HCT116 (cell line): ENCODE data around the gene COG5. TPM values are rescaled to one million over a fixed set of nuclear protein-coding genes. Genes with fewer than 3 reads are reported as not detected.

ENCODE experiments used
- ATAC-seq: fragments of 200-7000 bp; cut with Tn5 transposase; 2 replicates; pipeline ENCODE4 v1.9.1; 2020; ENCODE audit warnings: mild to moderate bottlenecking, moderate library complexity
- BruUV-seq: library from RNA; stranded (reverse); fragments of 400-500 nt; replicated peaks from 2 replicates; lab custom pipeline; 2021; lab: Mats Ljungman, UMichigan
- CTCF ChIA-PET: fragments of 300-600 bp; sonication (Branson Sonifier 250); formaldehyde crosslinking; loops from one replicate; lab custom pipeline; 2021; ENCODE audit warnings: antibody characterized with exemption; lab: Charles Lee
- POLR2A ChIA-PET: fragments of 300-600, 350-600 bp; sonication (Branson Sonifier 250); formaldehyde crosslinking; loops from one replicate; lab custom pipeline; 2021; ENCODE audit warnings: antibody characterized with exemption; lab: Charles Lee
- RAD21 ChIA-PET, 2 experiments: fragments of 300-600 bp; sonication (Branson Sonifier 250); formaldehyde crosslinking; loops; one replicate each; lab custom pipeline; 2023; ENCODE audit warnings: low total read pairs in 2 of 2; ENCODE audit not compliant: uncharacterized antibody in 2 of 2, unreplicated experiment in 2 of 2, low non-redundant PET in 1 of 2; lab: Charles Lee
- DNase-seq: peaks from one replicate; pipeline ENCODE4 v3.0.0-alpha.2; 2010; ENCODE audit warnings: low read depth, low spot score
- H2AFZ ChIP-seq: fragments of 200-600 bp; shearing (Covaris generic), sonication (generic); 2 replicates; pipeline ENCODE4 v1.6.1; 2017; ENCODE audit warnings: low read depth, mixed run types, mixed read lengths, antibody characterized with exemption, low read length; ENCODE audit not compliant: poor library complexity, severe bottlenecking
- H3K27ac ChIP-seq: 2 replicates; pipeline ENCODE4 v1.5.1; 2012; ENCODE audit warnings: low read depth, low read length
- H3K27me3 ChIP-seq: fragments of 200-600 bp; sonication (generic); 2 replicates; pipeline ENCODE4 v1.6.1; 2016; ENCODE audit warnings: mixed run types, low read length, mixed read lengths; ENCODE audit not compliant: insufficient read depth
- H3K36me3 ChIP-seq, 2 experiments: fragments of 200-500 bp in 1 of 2; fragments of 200-600 bp in 1 of 2; sonication (Bioruptor generic) in 1 of 2; sonication (generic) in 1 of 2; 2 replicates each; pipeline versions ENCODE4 v1.5.1 to v1.6.1; 2014 to 2016; ENCODE audit warnings: low read length in 2 of 2, inconsistent platforms in 1 of 2, mixed read lengths in 1 of 2, mixed run types in 1 of 2; ENCODE audit not compliant: insufficient read depth in 2 of 2, control insufficient read depth in 1 of 2
- H3K4me1 ChIP-seq, 2 experiments: fragments of 200-600 bp in 1 of 2; sonication (generic) in 1 of 2; 2 replicates each; pipeline versions ENCODE4 v1.5.1 to v1.6.1; 2012 to 2017; ENCODE audit warnings: low read length in 2 of 2, inconsistent platforms in 1 of 2, mild to moderate bottlenecking in 1 of 2, mixed read lengths in 1 of 2, mixed run types in 1 of 2, moderate library complexity in 1 of 2; ENCODE audit not compliant: insufficient read depth in 2 of 2, control insufficient read depth in 1 of 2
- H3K4me2 ChIP-seq: fragments of 200-600 bp; sonication (generic); 2 replicates; pipeline ENCODE4 v1.6.1; 2017; ENCODE audit warnings: mixed run types, low read length, mixed read lengths
- H3K4me3 ChIP-seq, 2 experiments: fragments of 200-600 bp in 1 of 2; sonication (generic) in 1 of 2; replicated peaks in 1 of 2; 2 replicates each; pipeline ENCODE4 v1.5.1; 2011 to 2016; ENCODE audit warnings: low read length in 2 of 2, control low read depth in 1 of 2, low read depth in 1 of 2, mild to moderate bottlenecking in 1 of 2, mixed read lengths in 1 of 2, mixed run types in 1 of 2
- H3K79me2 ChIP-seq: fragments of 200-600 bp; sonication (generic); 2 replicates; pipeline ENCODE4 v1.6.1; 2017; ENCODE audit warnings: mild to moderate bottlenecking, mixed run types, low read length, moderate library complexity, mixed read lengths; ENCODE audit not compliant: insufficient read depth
- H3K9ac ChIP-seq: fragments of 200-600 bp; sonication (generic); 2 replicates; pipeline ENCODE4 v1.6.1; 2016; ENCODE audit warnings: low read length, mixed read lengths
- H3K9me2 ChIP-seq: fragments of 200-600 bp; sonication (generic), shearing (Covaris generic); 2 replicates; pipeline ENCODE4 v1.6.1; 2017; ENCODE audit warnings: mixed run types, mild to moderate bottlenecking, moderate library complexity; ENCODE audit not compliant: insufficient read depth
- H3K9me3 ChIP-seq, 2 experiments: fragments of 200-500 bp in 1 of 2; fragments of 200-600 bp in 1 of 2; sonication (Bioruptor generic) in 1 of 2; sonication (generic) in 1 of 2; 2 replicates each; pipeline ENCODE4 v1.6.1; 2014 to 2017; ENCODE audit warnings: low read length in 2 of 2, mixed read lengths in 2 of 2, inconsistent platforms in 1 of 2, low read depth in 1 of 2, mild to moderate bottlenecking in 1 of 2, mixed run types in 1 of 2, moderate library complexity in 1 of 2; ENCODE audit not compliant: control insufficient read depth in 1 of 2, insufficient read depth in 1 of 2
- H4K20me1 ChIP-seq: fragments of 200-600 bp; sonication (generic), shearing (Covaris generic); 2 replicates; pipeline ENCODE4 v1.6.1; 2017; ENCODE audit warnings: mixed run types, mild to moderate bottlenecking, moderate library complexity; ENCODE audit not compliant: insufficient read depth
- ATF3 ChIP-seq: IDR thresholded peaks from 2 replicates; pipeline ENCODE4 v1.6.1; 2012
- CBX3 ChIP-seq: IDR thresholded peaks from 2 replicates; pipeline ENCODE4 v1.6.1; 2012; ENCODE audit warnings: low read depth
- CTCF ChIP-seq, 3 experiments: fragments of 200-600 bp in 1 of 3; sonication (generic) in 1 of 3; IDR thresholded peaks in 2 of 3; conservative IDR thresholded peaks in 1 of 3; 2 replicates each; pipeline ENCODE4 v1.5.1; 2012 to 2017; ENCODE audit warnings: low read depth in 2 of 3, low read length in 2 of 3, antibody characterized with exemption in 1 of 3, borderline replicate concordance in 1 of 3, control low read depth in 1 of 3, mild to moderate bottlenecking in 1 of 3, mixed read lengths in 1 of 3, mixed run types in 1 of 3, moderate library complexity in 1 of 3; ENCODE audit not compliant: insufficient read depth in 1 of 3
- ELF1 ChIP-seq: IDR thresholded peaks from 2 replicates; pipeline ENCODE4 v1.6.1; 2012; ENCODE audit warnings: low read depth, borderline replicate concordance
- POLR2AphosphoS5 ChIP-seq: IDR thresholded peaks from 2 replicates; pipeline ENCODE4 v1.6.1; 2011; ENCODE audit warnings: mild to moderate bottlenecking, low read depth, low read length, moderate library complexity
- RAD21 ChIP-seq: IDR thresholded peaks from 2 replicates; pipeline ENCODE4 v1.6.1; 2012; ENCODE audit warnings: low read depth, mild to moderate bottlenecking
- REST ChIP-seq: IDR thresholded peaks from 2 replicates; pipeline ENCODE4 v1.6.1; 2012; ENCODE audit warnings: low read depth
- SIN3A ChIP-seq: IDR thresholded peaks from 2 replicates; pipeline ENCODE4 v1.6.1; 2012; ENCODE audit warnings: low read depth
- TCF7L2 ChIP-seq: IDR thresholded peaks from 2 replicates; pipeline ENCODE4 v1.7.0; 2011; ENCODE audit warnings: borderline replicate concordance, inconsistent platforms; ENCODE audit not compliant: insufficient read depth, insufficient read length; ENCODE audit errors: extremely low read depth
- ZBTB33 ChIP-seq: IDR thresholded peaks from 2 replicates; pipeline ENCODE4 v1.6.1; 2011; ENCODE audit warnings: mild to moderate bottlenecking, low read length, moderate library complexity; ENCODE audit not compliant: insufficient replicate concordance; ENCODE audit errors: extremely low read depth
- ZFX ChIP-seq: fragments of 450-650 bp; IDR thresholded peaks from 2 replicates; pipeline ENCODE4 v1.6.1; 2017
- ZNF274 ChIP-seq: fragments of 200-500 bp; sonication (Bioruptor generic); IDR thresholded peaks from 2 replicates; pipeline ENCODE4 v1.6.1; 2014; ENCODE audit warnings: mild to moderate bottlenecking, low read depth, low read length, inconsistent platforms
- intact Hi-C: fragments of 100-400 bp; cut with micrococcal nuclease; formaldehyde crosslinking; loops from 2 replicates; pipeline ENCODE4 v1.10.0; 2022
- total RNA-seq: library from RNA; stranded (reverse); gene quantifications from one replicate; pipeline ENCODE4 v1.2.1, GENCODE V29; 2021; ENCODE audit not compliant: unreplicated experiment

Gene COG5
- total RNA-seq, 1 experiment from 2014 or later, result 30.7 TPM

- CTCF ChIA-PET, result no interaction called here
Observed at GRCh38 chr7:107392830-107393229, 170.9 kb downstream of the COG5 start.

GRCh38 chr7:107390916-107391315 lies 172.8 kb downstream of the COG5 start:
- RAD21 ChIA-PET, result no interaction called here
- H2AFZ ChIP-seq, result no peak overlapping the region
- H3K79me2 ChIP-seq, result no peaks in the 10 kb centered on the region
- DNase-seq (no peak), ATAC-seq (no peak)
- H3K4me1 ChIP-seq, result peaks cover 3 to 5% of the 10 kb centered on the region in 2 experiments
- no peak overlapping the region for H3K9ac ChIP-seq
- no peaks in the 10 kb centered on the region for H4K20me1 ChIP-seq
- intact Hi-C loops, result no loop called here
- H3K4me2 ChIP-seq, result no peak overlapping the region
- H3K9me2 ChIP-seq, result no peaks in the 10 kb centered on the region
- H3K27ac ChIP-seq, result no peak overlapping the region
- POLR2A ChIA-PET, result no interaction called here
- H3K36me3 ChIP-seq, result no peaks in the 10 kb centered on the region
- no peak overlapping the region for H3K4me3 ChIP-seq
- no peaks in the 10 kb centered on the region for H3K27me3 ChIP-seq
- no peaks in the 10 kb centered on the region for H3K9me3 ChIP-seq
- CTCF ChIA-PET, result no interaction called here
- no TSS peak for BruUV-seq
- no peak for TF ChIP-seq ZFX
- no peak for TF ChIP-seq TCF7L2
- no peak for TF ChIP-seq REST
- TF ChIP-seq CTCF (IDR thresholded peaks at IDR 0.05 in 2 of 3, conservative IDR thresholded peaks at IDR 0.05 in 1 of 3; ENCODE audit: borderline replicate concordance in 1 of 3, insufficient read depth in 1 of 3, low read depth in 2 of 3, low read length in 2 of 3), result no peak
- TF ChIP-seq CBX3, result no peak
- no peak for TF ChIP-seq ZNF274
- TF ChIP-seq SIN3A, result no peak
- no peak for TF ChIP-seq ATF3
- TF ChIP-seq POLR2AphosphoS5, result no peak
- no peak for TF ChIP-seq ELF1
- TF ChIP-seq ZBTB33, result no peak

More at GRCh38 chr7:107392830-107393229, 170.9 kb downstream of the COG5 start:
- RAD21 ChIA-PET, result no interaction called here
- no peak for TF ChIP-seq RAD21
- TF ChIP-seq ELF1, result no peak
- TF ChIP-seq TCF7L2, result no peak
- no peaks in the 10 kb centered on the region for H3K36me3 ChIP-seq
- H3K9me2 ChIP-seq, result no peaks in the 10 kb centered on the region
- ATAC-seq (no peak), DNase-seq (no peak)
- H3K27ac ChIP-seq, result no peak overlapping the region
- H3K79me2 ChIP-seq, result no peaks in the 10 kb centered on the region
- H3K9me3 ChIP-seq, result no peaks in the 10 kb centered on the region
- POLR2A ChIA-PET, result no interaction called here
- intact Hi-C loops, result no loop called here
- BruUV-seq, result no TSS peak
- H4K20me1 ChIP-seq, result no peaks in the 10 kb centered on the region
- no peak overlapping the region for H3K4me2 ChIP-seq
- peaks cover under 1 to 1% of the 10 kb centered on the region in 2 experiments; a peak in 3 of 4 replicates for H3K4me1 ChIP-seq
- no peak overlapping the region for H3K4me3 ChIP-seq
- H3K27me3 ChIP-seq, result no peaks in the 10 kb centered on the region
- H3K9ac ChIP-seq, result no peak overlapping the region
- H2AFZ ChIP-seq, result no peak overlapping the region
